Uterus (tissue), 4 donors: ENCODE data around the gene F12. TPM values are rescaled to one million over a fixed set of nuclear protein-coding genes. Genes with fewer than 3 reads are reported as not detected.
"Not testable (repeated sequence)": the region's sequence is repeated elsewhere in the genome, so short reads cannot be mapped to it uniquely, and the experiment has no call there.

ENCODE experiments used
- DNase-seq, 2 donors: peaks; one replicate each; pipeline ENCODE4 v3.0.0-alpha.2; 2019 to 2020
- H3K27ac ChIP-seq, 2 donors: fragments of 200-600 bp; sonication (generic); 1 replicate in 1 of 2; 2 replicates in 1 of 2; pipeline ENCODE4 v1.5.1; 2016 to 2018
- H3K27me3 ChIP-seq, 2 donors: fragments of 200-600 bp; sonication (generic); one replicate each; pipeline ENCODE4 v1.5.1; 2018 to 2019; ENCODE audit warnings: control low read depth in 1 of 2
- H3K36me3 ChIP-seq, 2 donors: fragments of 200-600 bp; sonication (generic); one replicate each; pipeline ENCODE4 v1.5.1; 2019; ENCODE audit warnings: control low read depth in 1 of 2
- H3K4me1 ChIP-seq, 2 donors: fragments of 200-600 bp; sonication (generic); one replicate each; pipeline ENCODE4 v1.5.1; 2018 to 2019; ENCODE audit warnings: control low read depth in 1 of 2
- H3K4me3 ChIP-seq, 2 donors: fragments of 200-600 bp; sonication (generic); 1 replicate in 1 of 2; 2 replicates in 1 of 2; pipeline ENCODE4 v1.5.1; 2018 to 2019; ENCODE audit warnings: mild to moderate bottlenecking in 1 of 2
- H3K9me3 ChIP-seq, 2 donors: fragments of 200-600 bp; sonication (generic); one replicate each; pipeline ENCODE4 v1.5.1; 2019; ENCODE audit warnings: control low read depth in 1 of 2
- POLR2A ChIP-seq, 2 donors: fragments of 450-650 bp; IDR thresholded peaks; one replicate each; pipeline ENCODE4 v1.6.1; 2016; ENCODE audit warnings: antibody characterized with exemption in 2 of 2, mild to moderate bottlenecking in 1 of 2, moderate library complexity in 1 of 2
- intact Hi-C: fragments of 100-400 bp; cut with DNase I; formaldehyde crosslinking; loops from one replicate; pipeline ENCODE4 v1.15.1; 2023; ENCODE audit warnings: low total_unique reads
- total RNA-seq, 4 donors: library from RNA; depleted of rRNA in 3 of 4; stranded (reverse); fragments of >200 nt in 3 of 4; gene quantifications; one replicate each; pipeline versions ENCODE4 v1.1.0 to v1.2.4, GENCODE V29; 2014 to 2023
- TF ChIP-seq, protein P1 (sequence below), 4 experiments: fragments of 200-600 bp in 2 of 4; fragments of 450-650 bp in 2 of 4; sonication (generic) in 2 of 4; IDR thresholded peaks; one replicate each; pipeline ENCODE4 v1.5.1; 2016 to 2019; ENCODE audit warnings: antibody characterized with exemption in 4 of 4, mild to moderate bottlenecking in 2 of 4, moderate library complexity in 1 of 4
- donor health status: DM: yes; HTN: yes; CAD: no.

Gene F12
- total RNA-seq, 4 donors from 2014 or later, result 7.6 TPM; not detected in 3

- Histone ChIP-seq H3K36me3 (no peaks in the 10 kb centered on the region), H3K27me3 (no peaks in the 10 kb centered on the region), H3K4me1 (peaks cover 0 to 8% of the 10 kb centered on the region in 2 donors), H3K27ac (no peak overlapping the region), H3K9me3 (no peaks in the 10 kb centered on the region), H3K4me3 (no peak overlapping the region)
- intact Hi-C loops, result no loop called here
- TF ChIP-seq, protein P1, sequence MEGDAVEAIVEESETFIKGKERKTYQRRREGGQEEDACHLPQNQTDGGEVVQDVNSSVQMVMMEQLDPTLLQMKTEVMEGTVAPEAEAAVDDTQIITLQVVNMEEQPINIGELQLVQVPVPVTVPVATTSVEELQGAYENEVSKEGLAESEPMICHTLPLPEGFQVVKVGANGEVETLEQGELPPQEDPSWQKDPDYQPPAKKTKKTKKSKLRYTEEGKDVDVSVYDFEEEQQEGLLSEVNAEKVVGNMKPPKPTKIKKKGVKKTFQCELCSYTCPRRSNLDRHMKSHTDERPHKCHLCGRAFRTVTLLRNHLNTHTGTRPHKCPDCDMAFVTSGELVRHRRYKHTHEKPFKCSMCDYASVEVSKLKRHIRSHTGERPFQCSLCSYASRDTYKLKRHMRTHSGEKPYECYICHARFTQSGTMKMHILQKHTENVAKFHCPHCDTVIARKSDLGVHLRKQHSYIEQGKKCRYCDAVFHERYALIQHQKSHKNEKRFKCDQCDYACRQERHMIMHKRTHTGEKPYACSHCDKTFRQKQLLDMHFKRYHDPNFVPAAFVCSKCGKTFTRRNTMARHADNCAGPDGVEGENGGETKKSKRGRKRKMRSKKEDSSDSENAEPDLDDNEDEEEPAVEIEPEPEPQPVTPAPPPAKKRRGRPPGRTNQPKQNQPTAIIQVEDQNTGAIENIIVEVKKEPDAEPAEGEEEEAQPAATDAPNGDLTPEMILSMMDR (IDR thresholded peaks at IDR 0.05), result no peak
- no peak for TF ChIP-seq POLR2A (IDR thresholded peaks at IDR 0.05)
- no peak for DNase-seq
Observed at GRCh38 chr5:177423671-177424070, 14.3 kb upstream of the F12 start.

DNA sequence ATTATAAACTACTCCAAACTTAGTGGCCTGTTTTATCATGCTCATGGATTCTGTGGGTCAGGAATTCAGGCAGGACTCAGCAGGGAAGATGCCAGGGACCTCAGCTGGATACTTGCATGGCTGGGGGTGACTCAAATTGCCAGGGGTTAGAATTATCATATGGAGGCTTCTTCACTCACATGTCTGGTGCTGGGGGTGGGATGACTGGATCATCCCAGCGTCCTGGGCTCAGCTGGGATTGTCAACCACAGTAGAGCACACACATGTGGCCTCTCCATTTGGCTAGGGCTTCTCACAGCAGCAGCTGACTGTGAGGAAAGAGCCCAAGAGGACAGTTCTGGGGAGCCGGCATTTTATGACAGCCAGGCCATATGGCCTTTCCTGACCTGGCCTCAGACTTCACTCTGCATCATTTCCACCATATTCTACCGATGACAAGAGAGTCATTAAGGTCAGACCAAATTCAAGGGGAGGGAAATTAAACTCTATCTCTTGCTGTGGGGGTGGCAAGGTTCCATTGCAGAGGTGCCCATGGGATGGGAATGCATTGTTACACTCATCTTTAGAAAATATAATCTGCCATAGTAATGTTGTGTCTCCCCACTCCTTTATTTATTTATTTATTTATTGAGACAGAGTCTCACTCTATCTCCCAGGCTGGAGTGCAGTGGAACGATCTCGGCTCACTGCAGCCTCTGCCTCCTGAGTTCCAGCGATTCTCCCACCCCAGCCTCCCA, 11.9 kb upstream of the F12 start:
- H3K27ac ChIP-seq, result no peak overlapping the region
- no peaks in the 10 kb centered on the region for H3K36me3 ChIP-seq
- no peak for DNase-seq
- no peak for TF ChIP-seq POLR2A (IDR thresholded peaks at IDR 0.05)
- TF ChIP-seq, protein P1 (IDR thresholded peaks at IDR 0.05), result no peak
- no peak overlapping the region for H3K4me3 ChIP-seq
- intact Hi-C loops, result no loop called here
- no peaks in the 10 kb centered on the region for H3K4me1 ChIP-seq
- H3K27me3 ChIP-seq, result no peaks in the 10 kb centered on the region
- H3K9me3 ChIP-seq, result no peaks in the 10 kb centered on the region

DNA sequence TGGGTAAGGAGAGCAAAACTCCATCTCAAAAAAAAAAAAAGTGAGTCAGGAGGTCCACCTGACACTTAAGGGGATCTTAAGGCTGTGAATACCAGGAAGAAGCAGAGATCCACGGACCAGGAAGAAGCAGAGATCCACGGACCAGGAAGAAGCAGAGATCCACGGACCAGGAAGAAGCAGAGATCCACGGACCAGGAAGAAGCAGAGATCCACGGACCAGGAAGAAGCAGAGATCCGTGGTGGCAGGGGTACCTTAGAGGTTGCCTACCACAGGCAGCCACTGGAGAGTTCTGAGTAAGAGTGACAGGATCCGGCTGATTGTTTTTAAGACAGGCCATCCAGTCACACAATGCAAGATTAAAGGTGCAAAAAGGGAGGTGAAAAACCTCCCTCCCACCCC, 11.1 kb upstream of the F12 start:
- H3K36me3 ChIP-seq, H3K4me3 ChIP-seq, H3K27ac ChIP-seq, H3K27me3 ChIP-seq, H3K4me1 ChIP-seq, intact Hi-C loops, H3K9me3 ChIP-seq, DNase-seq: not testable (repeated sequence)

GRCh38 chr5:177419046-177419445, 9.7 kb upstream of the F12 start:
- no peak for DNase-seq
- Histone ChIP-seq H3K4me1 (no peaks in the 10 kb centered on the region), H3K4me3 (no peak overlapping the region), H3K27ac (no peak overlapping the region), H3K9me3 (no peaks in the 10 kb centered on the region), H3K27me3 (no peaks in the 10 kb centered on the region), H3K36me3 (no peaks in the 10 kb centered on the region)
- intact Hi-C loops, result no loop called here
- no peak for TF ChIP-seq POLR2A (IDR thresholded peaks at IDR 0.05)
- TF ChIP-seq, protein P1 (IDR thresholded peaks at IDR 0.05), result no peak

DNA sequence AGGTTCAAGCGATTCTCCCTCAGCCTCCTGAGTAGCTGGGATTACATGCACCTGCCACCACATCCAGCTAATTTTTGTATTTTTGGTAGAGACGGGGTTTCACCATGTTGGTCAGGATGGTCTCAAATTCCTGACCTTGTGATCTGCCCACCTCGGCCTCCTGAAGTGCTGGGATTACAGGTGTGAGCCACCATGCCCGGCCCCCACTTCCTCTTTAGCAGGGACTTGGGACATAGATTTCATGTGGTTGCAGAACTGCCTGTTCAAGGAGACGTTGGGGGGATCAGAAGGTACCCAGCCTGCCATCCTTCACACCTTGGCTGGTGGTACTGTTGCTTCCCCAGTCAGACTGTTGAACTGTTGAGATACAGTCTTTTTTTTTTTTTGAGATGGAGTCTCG, 7.7 kb upstream of the F12 start:
- DNase-seq, H3K4me1 ChIP-seq, H3K27me3 ChIP-seq, H3K4me3 ChIP-seq, H3K27ac ChIP-seq, H3K36me3 ChIP-seq, H3K9me3 ChIP-seq, intact Hi-C loops: not testable (repeated sequence)

- TF ChIP-seq POLR2A (IDR thresholded peaks at IDR 0.05), result no peak
- TF ChIP-seq, protein P1 (IDR thresholded peaks at IDR 0.05), result no peak
- intact Hi-C loops, result no loop called here
- DNase-seq, result no peak
Observed at GRCh38 chr5:177414481-177414880, 5.1 kb upstream of the F12 start.

More at GRCh38 chr5:177414481-177414880, 5.1 kb upstream of the F12 start:
- Histone ChIP-seq H3K36me3 (no peaks in the 10 kb centered on the region), H3K9me3 (no peaks in the 10 kb centered on the region), H3K27me3 (no peaks in the 10 kb centered on the region), H3K4me3 (no peak overlapping the region), H3K27ac (no peak overlapping the region), H3K4me1 (no peaks in the 10 kb centered on the region)
